Measurements from ENCODE around the gene CDC42BPA. TPM values are rescaled to one million over a fixed set of nuclear protein-coding genes. Genes with fewer than 3 reads are reported as not detected.
"Not testable (repeated sequence)": the region's sequence is repeated elsewhere in the genome, so short reads cannot be mapped to it uniquely, and the experiment has no call there.

The CDC42BPA gene, protein sequence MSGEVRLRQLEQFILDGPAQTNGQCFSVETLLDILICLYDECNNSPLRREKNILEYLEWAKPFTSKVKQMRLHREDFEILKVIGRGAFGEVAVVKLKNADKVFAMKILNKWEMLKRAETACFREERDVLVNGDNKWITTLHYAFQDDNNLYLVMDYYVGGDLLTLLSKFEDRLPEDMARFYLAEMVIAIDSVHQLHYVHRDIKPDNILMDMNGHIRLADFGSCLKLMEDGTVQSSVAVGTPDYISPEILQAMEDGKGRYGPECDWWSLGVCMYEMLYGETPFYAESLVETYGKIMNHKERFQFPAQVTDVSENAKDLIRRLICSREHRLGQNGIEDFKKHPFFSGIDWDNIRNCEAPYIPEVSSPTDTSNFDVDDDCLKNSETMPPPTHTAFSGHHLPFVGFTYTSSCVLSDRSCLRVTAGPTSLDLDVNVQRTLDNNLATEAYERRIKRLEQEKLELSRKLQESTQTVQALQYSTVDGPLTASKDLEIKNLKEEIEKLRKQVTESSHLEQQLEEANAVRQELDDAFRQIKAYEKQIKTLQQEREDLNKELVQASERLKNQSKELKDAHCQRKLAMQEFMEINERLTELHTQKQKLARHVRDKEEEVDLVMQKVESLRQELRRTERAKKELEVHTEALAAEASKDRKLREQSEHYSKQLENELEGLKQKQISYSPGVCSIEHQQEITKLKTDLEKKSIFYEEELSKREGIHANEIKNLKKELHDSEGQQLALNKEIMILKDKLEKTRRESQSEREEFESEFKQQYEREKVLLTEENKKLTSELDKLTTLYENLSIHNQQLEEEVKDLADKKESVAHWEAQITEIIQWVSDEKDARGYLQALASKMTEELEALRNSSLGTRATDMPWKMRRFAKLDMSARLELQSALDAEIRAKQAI (N-terminal part only)
- 8.8 and 10.0 TPM in 2 replicates for total RNA-seq

DNA sequence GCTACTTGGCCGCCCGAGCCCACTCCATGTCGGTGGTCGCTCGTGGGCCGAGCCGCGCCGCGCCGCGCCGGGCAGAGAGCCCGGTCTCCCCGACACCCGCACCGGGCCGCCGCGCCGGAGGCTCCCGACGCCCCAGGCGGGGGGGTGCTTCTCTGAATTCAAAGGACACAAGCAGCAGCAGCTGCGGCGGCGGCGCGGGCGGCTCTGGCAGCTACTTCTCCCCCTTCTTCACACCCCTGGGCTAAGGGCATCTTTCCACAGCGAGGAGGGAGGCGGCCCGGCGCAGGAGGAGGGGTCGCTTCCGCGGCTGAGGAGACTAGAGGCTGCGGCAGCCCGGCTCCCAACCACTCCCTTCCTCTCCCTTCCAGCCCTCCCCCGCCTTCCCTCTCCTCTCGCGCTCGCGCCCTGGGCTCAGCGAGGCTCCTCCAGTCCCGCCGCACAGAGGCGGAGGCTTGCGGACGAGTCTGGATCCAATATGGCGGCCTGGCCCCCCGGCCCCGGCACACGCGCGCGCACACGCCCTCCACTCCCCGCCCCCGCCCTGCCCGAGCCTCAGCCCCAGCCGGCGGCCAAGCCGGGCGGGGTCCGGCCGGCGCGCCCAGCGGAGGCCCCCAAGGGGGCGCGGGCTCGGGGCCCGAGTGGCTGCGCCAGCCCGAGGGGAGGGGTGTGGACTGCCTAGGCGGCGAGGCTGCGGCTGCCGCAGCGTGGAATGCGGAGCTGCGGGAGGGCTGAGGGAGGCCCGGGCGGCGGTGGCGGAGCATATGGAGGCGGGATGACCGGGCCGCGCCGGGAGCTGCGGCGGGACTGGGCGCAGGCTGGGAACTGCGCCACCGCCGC is at the start of gene CDC42BPA:
Gene CDC42BPA, minus strand, starts transcription at position 477 of the 837 bp plus-strand sequence. CDS start 1,310 bp downstream, outside the sequence.
- intact Hi-C loops (cut with micrococcal nuclease), result no loop called here

DNA sequence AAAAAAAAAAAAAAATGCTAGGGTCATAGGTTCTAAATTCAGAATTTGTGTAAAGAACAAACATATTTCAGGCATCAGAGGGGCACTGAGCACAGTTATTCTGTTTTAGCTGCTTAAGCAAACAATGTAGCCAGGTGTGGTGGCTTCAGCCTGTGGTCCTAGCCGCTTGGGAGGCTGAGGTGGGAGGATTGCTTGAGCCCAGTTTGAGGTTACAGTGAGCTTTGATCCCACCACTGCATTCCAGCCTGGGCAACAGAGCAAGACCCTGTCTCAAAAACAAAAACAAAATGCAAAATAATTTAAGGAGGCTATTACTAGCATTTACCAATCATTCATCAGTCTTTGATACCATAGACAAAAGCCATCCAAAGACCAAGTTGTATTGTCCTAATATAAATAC is 49.7 kb upstream of the CDC42BPA start:
- intact Hi-C loops (cut with micrococcal nuclease), result no loop called here

DNA sequence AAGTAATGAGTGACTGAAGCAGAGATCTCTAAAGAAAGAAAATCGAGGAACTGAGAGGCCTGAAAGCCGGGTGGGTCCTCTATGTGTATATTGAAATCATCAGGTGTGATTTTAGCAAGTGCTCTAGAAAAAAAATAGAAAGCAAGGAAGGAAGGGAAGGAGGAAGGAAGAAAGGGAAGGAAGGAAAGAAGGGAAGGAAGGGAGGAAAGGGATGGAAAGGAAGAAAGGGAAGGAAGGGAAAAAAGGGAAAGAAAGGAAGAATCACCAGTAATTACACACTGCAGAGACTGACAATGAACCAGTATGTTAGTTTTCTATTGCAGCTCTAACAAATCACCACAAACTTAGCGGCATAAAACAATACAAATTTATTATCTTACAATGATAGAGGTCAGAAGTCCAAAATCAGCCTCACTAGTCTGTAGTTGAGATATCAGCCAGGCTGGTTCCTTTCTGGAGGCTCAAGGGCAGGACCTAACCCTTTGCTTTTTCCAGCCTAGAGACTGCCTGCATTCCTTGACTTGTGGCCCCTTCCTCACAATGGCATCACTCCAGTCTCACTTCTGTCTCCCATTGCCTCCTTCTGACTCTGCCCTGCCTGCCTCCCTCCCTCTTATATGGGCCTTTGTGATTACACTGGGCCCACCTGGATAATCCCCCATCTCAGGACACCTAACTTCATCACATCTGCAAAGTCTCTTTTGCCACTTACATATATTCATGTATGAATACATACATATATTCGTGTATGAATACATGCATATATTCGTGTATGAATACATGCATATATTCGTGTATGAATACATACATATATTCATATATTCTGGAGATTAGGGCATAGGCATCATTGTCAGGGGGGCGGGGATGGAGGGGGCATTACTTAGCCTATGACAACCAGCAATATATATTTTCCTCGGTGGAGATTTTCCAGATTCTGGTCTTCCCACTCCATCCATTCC is 47.5 kb upstream of the CDC42BPA start:
- intact Hi-C loops (cut with micrococcal nuclease), result no loop called here

DNA sequence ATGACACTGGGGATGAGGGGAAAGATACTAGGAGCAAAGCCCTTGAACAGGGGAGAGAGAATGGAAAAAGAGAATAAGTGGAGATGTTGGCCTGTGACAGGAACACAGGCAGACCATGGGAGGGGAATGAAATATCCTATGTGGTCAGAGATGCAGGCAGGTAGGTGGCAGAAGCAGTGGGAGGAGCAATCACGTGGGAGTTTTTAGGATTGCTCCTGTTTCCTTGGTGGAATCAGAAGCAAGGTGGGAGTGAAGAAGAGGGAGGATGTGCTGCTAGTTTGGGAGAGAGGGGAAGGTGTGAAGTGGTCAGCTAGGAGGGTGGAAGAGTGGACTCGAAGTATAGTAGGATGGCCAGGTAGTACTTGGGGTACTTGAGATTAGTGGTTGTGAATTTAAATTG is 46.4 kb upstream of the CDC42BPA start:
- intact Hi-C loops (cut with micrococcal nuclease), result no loop called here

DNA sequence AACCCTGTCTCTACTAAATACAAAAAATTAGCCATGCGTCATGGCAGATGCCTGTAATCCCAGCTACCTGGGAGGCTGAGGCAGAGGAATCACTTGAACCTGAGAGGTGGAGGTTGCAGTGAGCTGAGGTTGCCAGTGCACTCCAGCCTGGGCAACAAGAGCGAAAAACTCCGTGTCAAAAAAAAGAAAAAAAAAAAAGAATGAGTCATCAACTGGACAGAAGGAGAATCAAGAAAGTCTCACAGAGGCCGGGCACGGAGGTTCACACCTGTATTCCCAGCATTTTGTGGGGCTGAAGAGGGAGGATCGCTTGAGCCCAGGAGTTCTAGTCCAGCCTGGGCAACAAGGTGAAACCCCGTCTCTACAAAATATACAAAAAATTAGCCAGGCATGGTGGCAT is 45.5 kb upstream of the CDC42BPA start:
- intact Hi-C loops (cut with micrococcal nuclease), result no loop called here

DNA sequence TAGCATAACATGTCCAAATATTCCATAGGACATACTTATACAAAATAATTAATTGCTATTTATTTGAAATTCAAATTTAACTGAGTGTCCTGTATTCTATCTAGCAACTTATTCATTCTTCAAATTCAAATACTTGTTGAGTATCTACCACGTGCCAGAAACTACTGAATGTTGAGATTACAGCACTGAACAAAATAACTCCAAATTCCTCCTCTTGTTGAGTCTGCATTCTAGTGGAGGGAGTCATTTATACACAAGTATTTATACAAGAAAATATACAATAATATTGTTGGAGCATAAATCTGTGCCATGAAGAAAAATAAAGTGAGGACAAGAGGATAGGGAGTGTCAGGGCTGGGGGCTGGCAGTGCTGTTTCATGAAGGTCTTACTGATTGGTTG is 43.7 kb upstream of the CDC42BPA start:
- intact Hi-C loops (cut with micrococcal nuclease), result no loop called here

DNA sequence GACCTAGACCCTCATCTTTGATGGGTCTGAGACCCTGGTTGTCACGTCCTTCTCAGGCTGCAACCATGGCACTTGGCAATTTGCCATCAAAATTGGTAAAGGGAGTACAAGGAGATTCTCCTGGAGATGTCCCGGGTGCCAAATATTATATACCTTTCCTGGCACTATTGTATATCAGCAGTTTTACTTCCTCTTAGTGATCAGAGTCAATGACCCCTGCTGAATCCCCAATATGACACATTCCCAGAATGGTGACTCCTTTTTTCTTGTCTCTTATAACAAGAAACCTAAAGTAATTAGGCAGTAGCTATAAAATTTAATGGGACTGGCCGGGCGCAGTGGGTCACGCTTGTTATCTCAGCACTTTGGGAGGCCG is 39.6 kb upstream of the CDC42BPA start:
- intact Hi-C loops (cut with micrococcal nuclease), result no loop called here

DNA sequence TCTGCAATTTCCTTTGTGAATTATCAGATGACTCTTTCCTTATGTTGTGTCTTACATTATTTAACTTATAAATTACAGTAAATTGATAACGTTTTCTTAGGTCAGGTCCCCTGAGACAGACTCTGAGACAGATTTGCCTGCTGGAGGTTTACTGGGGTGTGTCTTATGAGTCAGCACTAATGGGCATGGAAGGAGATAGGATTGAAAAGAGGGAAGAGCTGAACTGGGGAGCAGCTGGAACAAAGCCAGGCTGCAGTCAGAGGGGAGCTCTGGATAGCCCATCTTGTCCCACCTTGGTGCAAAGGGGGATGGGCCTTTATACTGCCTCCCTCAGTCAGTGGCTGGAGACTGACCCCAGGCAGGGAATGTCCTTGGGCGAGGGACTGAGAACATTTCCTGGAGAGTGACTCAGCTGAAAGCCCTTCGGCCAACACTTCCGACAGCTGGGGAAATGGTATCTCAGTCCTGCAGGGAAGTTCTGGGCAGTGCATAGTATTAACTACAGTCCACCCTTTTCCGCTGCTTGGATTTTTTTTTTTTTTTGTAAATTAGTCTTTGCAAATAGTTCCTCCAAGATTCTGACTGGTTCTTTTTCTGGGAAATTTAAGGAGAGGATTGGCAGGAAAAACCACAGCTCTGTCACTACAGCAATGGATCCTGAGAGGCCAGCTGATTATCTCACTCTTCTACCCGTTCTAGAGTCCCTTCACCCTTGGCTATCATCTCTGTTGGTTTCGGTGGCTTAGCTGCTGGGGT is 39.1 kb upstream of the CDC42BPA start:
- intact Hi-C loops (cut with micrococcal nuclease), result no loop called here

DNA sequence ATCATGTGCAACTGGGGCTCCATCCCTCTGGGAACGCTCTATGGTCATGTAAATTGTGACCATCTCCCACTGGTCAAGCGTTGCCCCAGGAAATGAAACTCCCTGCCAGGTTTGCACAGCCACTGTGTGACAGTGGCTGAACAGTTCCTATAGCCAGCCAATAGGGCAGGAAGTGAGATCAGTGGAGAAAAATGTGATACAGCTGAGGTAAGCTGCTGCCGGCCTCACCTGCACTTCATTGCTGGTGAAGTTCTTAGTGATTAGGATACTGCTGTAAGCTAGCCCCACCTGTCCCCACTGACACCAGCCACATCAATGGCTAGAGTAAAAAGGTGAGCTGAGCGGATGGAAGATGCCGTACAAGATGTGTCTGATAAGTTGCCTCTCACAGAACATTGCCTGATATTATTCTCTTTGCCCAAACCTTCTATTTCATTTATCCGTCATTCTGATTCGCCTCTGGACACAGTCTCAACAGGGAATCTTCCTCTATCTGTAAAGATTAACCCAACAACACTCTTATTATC is 38.4 kb upstream of the CDC42BPA start:
- intact Hi-C loops (cut with micrococcal nuclease), result no loop called here

DNA sequence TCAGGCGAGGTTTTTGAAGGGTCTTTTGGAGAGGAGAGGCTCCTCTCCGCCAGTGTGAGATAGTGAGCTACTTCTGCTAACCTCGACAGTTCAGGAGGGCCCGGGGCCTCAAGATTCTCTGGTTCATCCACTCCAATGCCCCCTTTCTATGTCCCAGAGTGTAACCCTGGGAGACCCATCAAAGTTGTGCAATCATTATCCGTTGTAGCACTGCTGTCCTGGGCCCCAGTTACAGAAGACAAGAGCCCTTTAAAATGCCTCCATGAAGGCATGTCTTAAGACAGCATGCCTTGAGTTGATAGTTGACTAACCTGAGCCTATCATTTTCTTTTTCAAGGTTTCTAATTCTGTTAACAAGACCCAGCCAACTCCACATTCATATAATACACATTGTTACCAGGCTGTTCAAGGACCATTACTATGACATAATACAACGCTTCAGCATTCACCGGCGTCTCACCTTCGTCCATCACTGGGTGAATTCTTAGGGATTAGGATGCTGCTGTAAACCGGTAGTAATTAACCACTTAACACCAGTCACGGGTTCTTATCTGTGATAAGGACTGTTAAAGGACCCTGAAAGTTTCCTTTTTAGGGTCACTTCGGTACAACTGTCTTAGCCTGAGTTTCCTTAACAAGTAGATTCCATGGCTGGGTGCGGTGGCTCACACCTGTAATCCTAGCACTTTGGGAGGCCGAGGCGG is 37.4 kb upstream of the CDC42BPA start:
- intact Hi-C loops (cut with micrococcal nuclease), result no loop called here

DNA sequence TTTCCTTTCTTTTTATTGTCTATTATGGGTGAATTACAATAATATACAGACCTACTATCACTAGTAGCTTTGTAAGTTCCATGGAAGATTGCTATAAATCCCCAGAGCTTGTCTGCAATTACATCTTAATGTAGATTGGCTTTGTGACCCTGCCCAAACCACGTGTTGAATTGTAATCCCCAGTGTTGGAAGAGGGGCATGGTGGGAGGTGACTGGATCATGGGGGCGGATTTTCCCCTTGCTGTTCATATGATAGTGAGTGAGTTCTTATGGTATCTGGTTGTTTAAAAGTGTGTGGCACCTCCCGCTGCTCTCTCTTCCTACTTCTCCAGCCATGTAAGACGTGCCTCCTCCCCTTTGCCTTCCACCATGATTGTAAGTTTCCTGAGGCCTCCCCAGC is 34.9 kb upstream of the CDC42BPA start:
- intact Hi-C loops (cut with micrococcal nuclease), result no loop called here

DNA sequence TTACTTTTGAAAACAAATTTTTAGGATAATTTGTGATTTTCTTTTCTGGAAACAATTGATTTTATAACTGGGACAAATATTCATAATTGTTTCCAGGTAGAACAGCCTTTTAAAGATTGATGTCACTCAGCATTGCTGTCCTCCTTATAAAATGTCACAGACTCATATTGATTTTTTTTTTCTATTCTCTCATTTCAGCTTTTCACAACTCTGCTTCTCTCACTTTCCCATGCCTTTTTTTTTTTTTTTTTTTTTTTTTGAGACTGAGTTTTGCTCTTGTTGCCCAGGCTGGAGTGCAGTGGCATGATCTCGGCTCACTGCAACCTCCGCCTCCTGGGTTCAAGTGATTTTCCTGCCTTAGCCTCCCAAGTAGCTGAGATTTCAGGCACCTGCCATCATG is 33.9 kb upstream of the CDC42BPA start:
- intact Hi-C loops (cut with micrococcal nuclease), result not testable (repeated sequence)

DNA sequence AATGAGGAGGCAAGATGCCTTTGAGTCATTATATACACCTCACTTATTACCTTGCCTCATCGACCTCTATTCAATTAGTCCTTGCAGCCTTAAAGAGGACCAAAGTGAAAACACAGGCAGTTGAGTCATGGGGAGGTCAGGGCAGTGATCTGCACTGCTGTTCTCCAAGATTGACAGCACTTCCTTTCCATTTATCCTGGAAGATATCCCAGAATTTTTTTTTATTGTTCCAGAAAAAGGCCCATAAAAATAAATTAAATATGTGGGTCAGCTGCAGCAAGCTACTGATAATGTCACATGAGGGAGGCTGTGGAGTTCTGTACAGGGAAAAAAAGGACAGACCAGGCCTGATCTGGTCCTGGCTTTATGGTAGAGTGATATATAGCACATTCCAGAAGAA is 33.2 kb upstream of the CDC42BPA start:
- intact Hi-C loops (cut with micrococcal nuclease), result no loop called here

DNA sequence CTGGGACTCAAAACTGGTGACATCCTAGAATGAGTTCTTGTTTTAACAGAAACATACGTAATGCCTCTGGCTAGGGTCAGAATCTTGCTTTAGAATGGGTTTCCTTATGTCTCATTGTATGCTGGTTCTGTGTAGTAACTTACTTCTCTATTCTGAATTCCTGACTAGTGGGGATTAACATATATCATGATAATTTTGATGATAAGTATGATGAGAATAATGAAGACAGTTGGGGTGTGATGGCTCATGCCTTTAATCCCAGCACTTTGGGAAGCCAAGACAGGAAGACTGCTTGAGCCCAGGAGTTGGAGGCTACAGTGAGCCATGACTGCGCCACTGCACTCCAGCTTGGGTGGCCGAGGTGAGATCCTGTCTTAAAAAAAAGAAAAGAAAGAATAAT is 31.7 kb upstream of the CDC42BPA start:
- intact Hi-C loops (cut with micrococcal nuclease), result no loop called here

DNA sequence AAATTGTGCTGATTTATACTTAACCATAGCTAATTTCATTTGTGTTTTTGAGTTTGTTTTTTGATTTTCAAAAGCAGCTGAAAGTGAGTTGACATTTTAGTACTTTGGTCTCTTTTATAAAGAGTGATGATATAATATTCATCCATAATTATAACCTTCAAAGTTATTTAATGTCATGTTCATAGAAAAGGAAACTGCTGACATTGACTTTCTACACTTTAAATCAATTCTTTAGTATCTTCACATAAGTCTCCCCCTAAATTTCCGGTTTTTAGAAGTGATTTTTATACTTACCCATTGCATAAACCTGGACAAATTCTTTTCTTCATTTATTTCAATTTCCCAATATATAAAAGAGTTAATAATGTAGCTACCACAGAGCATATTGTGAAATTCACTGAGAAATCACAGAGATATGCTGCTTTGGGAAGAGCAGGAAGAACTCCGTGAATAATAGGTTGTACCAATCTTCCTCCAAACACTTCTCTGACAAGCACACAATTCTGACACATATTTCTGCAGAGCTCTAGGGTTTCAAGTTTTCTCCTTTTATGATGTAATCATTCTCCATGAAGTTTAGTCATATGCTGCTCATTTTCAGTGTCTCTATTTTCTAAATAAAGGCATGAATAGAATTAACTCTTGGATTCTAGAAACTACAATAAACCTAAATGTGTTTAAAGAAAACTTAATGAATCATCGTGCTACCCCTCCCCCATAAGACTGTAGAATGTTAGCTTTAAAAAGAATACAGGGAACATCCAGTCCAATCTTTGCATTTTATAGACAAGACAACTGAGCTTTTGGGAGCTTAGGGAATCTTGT is 25.6 kb upstream of the CDC42BPA start:
- intact Hi-C loops (cut with micrococcal nuclease), result no loop called here

DNA sequence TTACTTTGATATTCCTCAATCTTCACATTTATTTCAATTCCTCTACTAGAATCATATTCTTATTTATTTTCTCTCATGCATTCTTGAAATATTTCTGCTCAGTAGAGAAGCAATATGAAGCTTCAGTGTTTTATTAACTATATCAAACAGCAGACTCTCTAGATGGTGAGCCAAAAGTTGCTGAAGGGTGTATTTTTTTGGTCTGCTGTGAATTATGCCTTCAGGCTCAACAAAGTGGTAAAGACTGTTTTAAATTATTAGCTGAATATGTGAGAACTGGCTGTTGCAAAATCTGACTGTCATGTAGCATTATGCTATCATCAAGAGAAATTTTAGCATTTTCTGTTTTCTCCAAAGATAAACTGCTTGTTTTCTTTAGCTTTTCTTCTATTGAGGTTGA is 24.9 kb upstream of the CDC42BPA start:
- intact Hi-C loops (cut with micrococcal nuclease), result no loop called here

DNA sequence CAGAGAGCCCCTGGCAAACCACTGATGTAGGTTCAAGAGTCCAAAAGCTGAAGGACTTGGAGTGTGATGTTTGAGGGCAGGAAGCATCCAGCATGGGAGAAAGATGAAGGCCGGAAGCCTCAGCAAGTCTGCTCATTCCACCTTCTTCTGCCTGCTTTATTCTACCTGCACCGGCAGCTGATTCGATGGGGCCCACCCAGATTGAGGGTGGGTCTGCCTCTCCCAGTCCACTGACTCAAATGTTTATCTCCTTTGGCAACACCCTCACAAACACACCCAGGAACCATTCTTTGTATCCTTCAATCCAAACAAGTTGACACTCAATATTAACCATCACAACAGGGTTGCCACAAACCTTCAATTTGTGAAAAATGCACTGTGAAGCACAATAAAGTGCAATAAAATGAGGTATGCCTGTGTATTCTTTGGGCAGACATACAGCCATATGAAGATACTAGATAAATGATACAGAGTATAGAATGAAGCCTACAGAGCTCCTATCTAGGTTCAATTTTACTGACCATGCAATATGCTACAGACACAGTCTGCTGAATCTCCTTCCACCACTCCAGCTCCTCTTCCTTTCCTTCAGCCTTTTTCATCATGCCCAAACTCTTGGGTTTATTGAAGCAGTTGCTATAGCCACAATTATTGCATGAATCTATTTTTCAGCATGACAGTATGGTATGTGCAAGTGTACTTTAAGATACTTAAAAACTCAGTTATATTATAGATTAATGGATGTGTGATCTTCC is 24.0 kb upstream of the CDC42BPA start:
- intact Hi-C loops (cut with micrococcal nuclease), result no loop called here
